ENCODE measurements around the gene PABPC3. TPM values are rescaled to one million over a fixed set of nuclear protein-coding genes. Genes with fewer than 3 reads are reported as not detected.

The PABPC3 gene
- total RNA-seq, 1 donor from 2014 or later = 0.18 TPM

DNA sequence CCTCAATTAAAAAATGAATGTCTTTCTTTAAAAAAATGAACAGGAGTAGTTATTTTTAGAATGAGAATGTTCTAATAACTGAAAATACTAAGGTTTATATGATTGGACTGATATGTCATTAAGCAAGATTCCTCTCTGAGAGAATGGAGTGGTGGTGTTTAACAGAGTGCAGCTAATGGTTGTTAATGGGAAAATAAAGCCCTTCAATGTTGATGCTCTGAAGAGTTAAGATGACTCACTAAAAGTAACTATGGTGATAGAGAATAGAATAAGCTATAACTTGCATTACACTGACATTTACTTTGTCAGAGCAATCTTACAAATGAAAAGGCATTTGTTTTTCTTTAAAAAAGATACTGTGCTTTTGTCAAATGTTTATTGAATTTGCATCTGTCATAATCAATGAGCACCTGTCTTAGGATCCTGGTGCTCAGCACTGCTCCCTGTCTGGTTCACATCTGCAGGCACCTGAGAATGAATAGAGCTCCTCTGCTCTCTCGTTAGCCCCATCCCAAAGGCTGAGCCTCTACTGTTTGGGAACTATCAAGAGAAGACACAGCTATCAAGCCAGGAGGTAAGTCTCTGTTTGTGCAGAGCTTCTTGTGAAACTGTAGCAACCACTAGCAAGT, 15.1 kb downstream of the PABPC3 start:
- H3K27ac ChIP-seq = no peak overlapping the region
- peaks cover 7% of the 10 kb centered on the region for H3K27me3 ChIP-seq (ENCODE audit: low read depth)
- no peak for ATAC-seq
- DNase-seq = no peak
- no peaks in the 10 kb centered on the region for H3K4me1 ChIP-seq
- TF ChIP-seq, protein P1, sequence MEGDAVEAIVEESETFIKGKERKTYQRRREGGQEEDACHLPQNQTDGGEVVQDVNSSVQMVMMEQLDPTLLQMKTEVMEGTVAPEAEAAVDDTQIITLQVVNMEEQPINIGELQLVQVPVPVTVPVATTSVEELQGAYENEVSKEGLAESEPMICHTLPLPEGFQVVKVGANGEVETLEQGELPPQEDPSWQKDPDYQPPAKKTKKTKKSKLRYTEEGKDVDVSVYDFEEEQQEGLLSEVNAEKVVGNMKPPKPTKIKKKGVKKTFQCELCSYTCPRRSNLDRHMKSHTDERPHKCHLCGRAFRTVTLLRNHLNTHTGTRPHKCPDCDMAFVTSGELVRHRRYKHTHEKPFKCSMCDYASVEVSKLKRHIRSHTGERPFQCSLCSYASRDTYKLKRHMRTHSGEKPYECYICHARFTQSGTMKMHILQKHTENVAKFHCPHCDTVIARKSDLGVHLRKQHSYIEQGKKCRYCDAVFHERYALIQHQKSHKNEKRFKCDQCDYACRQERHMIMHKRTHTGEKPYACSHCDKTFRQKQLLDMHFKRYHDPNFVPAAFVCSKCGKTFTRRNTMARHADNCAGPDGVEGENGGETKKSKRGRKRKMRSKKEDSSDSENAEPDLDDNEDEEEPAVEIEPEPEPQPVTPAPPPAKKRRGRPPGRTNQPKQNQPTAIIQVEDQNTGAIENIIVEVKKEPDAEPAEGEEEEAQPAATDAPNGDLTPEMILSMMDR (IDR thresholded peaks at IDR 0.05) = no peak
- H3K4me3 ChIP-seq = no peak overlapping the region
- no peaks in the 10 kb centered on the region for H3K36me3 ChIP-seq
- intact Hi-C loops (cut with DNase I) = no loop called here
- H3K9me3 ChIP-seq = no peaks in the 10 kb centered on the region

DNA sequence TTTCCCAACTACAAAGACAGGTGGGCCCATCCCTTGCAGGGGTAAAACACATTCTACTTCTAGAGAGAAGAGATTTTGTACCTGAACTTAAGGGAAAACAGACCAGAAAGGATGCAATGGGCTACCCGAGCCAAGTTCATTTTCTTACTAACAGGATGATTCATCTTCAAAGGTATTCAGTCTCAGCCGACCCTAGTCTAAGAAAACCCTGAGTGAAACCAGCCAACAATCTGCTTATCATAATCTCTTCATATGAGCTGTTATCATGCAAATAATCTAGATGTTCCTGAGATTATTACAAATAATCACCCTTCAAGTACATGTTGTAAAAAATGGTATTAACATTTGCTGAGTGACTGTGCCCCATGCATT, 15.6 kb downstream of the PABPC3 start:
- H3K4me1 ChIP-seq = no peaks in the 10 kb centered on the region
- H3K36me3 ChIP-seq = no peaks in the 10 kb centered on the region
- H3K27ac ChIP-seq = no peak overlapping the region
- DNase-seq (no peak), ATAC-seq (no peak)
- peaks cover 7% of the 10 kb centered on the region for H3K27me3 ChIP-seq (ENCODE audit: low read depth)
- intact Hi-C loops (cut with DNase I) = no loop called here
- TF ChIP-seq, protein P1 (IDR thresholded peaks at IDR 0.05) = no peak
- H3K4me3 ChIP-seq = no peak overlapping the region
- no peaks in the 10 kb centered on the region for H3K9me3 ChIP-seq

DNA sequence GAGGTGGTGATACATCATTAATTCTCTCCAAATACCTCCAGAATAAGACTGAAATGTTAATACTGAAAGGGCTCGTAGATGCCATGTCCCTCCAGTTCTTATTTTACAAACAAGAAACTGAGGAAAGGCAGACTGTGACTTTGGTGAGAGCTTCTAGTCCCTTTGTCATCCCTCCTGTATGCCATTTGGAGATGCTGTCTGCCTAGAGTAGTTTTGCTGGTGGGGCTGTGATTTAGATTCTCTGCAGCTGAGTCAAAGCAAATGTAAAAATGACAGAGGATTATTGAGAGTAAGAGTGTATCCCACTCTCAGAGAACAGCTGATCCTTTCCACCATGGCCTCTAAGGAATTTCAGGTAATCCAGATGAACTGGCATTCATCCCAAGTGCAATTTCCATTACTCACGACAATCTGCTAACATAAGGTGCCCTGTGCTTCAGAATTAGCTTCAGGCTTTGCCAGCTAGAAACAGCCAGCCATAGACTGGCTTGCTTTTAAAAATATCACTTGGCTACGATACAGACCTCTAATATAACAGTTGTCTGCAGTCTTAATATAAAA, 16.8 kb downstream of the PABPC3 start:
- Histone ChIP-seq H3K4me3 (no peak overlapping the region), H3K27me3 (ENCODE audit: low read depth) (peaks cover 7% of the 10 kb centered on the region), H3K27ac (no peak overlapping the region), H3K36me3 (no peaks in the 10 kb centered on the region), H3K9me3 (no peaks in the 10 kb centered on the region), H3K4me1 (no peaks in the 10 kb centered on the region)
- DNase-seq (no peak), ATAC-seq (no peak)
- TF ChIP-seq, protein P1 (IDR thresholded peaks at IDR 0.05) = no peak
- intact Hi-C loops (cut with DNase I) = no loop called here

DNA sequence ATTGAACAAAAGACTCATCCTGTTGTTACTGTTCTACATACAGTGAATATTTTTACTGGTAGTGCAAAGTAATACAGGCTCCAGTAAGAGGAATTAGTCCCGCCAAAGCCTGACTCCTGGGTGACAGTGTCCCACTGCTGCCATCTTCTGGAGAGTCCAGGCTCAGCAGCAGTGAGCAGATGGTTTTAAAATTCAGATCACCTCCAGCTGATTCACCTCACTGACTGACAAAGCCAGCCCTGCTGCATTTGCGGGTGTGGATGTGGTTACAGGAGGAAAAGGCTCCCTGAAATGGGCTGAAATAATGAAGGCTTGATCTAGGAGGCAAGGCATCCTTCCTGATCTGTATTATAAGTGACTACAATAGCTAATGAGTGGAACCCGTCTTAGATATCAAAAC, 18.3 kb downstream of the PABPC3 start:
- no peaks in the 10 kb centered on the region for H3K4me1 ChIP-seq
- H3K4me3 ChIP-seq = no peak overlapping the region
- TF ChIP-seq, protein P1 (IDR thresholded peaks at IDR 0.05) = peak; percentile 76
- intact Hi-C loops (cut with DNase I) = no loop called here
- no peak overlapping the region for H3K27ac ChIP-seq
- peak; percentile 82 to 89 for ATAC-seq
- DNase-seq = no peak
- no peaks in the 10 kb centered on the region for H3K36me3 ChIP-seq
- H3K27me3 ChIP-seq (ENCODE audit: low read depth) = peaks cover 7% of the 10 kb centered on the region
- H3K9me3 ChIP-seq = no peaks in the 10 kb centered on the region

DNA sequence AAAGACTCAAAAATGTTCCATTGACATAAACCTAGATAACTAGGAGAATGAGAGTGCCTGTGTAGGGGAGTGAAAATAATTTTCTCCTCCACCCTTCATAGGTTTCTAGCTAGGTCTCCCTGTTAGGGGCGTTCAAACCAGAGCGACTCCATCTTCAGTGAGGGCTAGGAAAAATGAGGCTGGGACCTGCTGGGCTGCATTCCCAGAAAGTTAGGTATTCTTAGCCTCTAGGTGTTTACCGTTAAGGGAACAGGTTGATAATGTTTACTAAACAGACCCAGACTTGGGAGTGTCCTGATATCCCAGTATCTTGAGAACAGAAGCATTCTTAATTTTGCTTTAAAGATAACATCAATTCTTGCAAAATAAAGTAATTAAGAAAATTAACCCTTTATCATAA, 20.1 kb downstream of the PABPC3 start:
- H3K27me3 ChIP-seq (ENCODE audit: low read depth) = peaks cover 7% of the 10 kb centered on the region
- no peaks in the 10 kb centered on the region for H3K36me3 ChIP-seq
- intact Hi-C loops (cut with DNase I) = no loop called here
- DNase-seq (no peak), ATAC-seq (no peak)
- TF ChIP-seq, protein P1 (IDR thresholded peaks at IDR 0.05) = no peak
- H3K4me1 ChIP-seq = no peaks in the 10 kb centered on the region
- no peak overlapping the region for H3K27ac ChIP-seq
- no peaks in the 10 kb centered on the region for H3K9me3 ChIP-seq
- H3K4me3 ChIP-seq = no peak overlapping the region

Data from lower lobe of right lung (tissue), 2 donors.